K562 (cell line): ENCODE data around the gene RHBDF2. TPM values are rescaled to one million over a fixed set of nuclear protein-coding genes. Genes with fewer than 3 reads are reported as not detected.

ENCODE experiments used
- C11orf30 ChIP-seq: fragments of 450-650 bp; IDR thresholded peaks from 2 replicates; pipeline ENCODE4 v1.6.1; 2016; ENCODE audit warnings: low read depth, mild to moderate bottlenecking
- CBX3 ChIP-seq, 2 experiments: IDR thresholded peaks; 1 replicate in 1 of 2; 2 replicates in 1 of 2; pipeline ENCODE4 v1.6.1; 2012; ENCODE audit warnings: inconsistent platforms in 2 of 2, low read length in 2 of 2, borderline replicate concordance in 1 of 2, control low read depth in 1 of 2
- CEBPG ChIP-seq, 3 experiments: fragments of 200-800 bp in 1 of 3; sonication (Bioruptor generic) in 1 of 3; sonication (generic) in 1 of 3; formaldehyde crosslinking in 1 of 3; IDR thresholded peaks in 2 of 3; conservative IDR thresholded peaks in 1 of 3; 2 replicates each; pipeline versions ENCODE4 v1.6.1 to v1.8.0; 2016 to 2022; ENCODE audit warnings: missing compliant biosample characterization in 2 of 3, missing genetic modification characterization in 2 of 3, mild to moderate bottlenecking in 1 of 3, missing genetic modification reagents in 1 of 3
- CREM ChIP-seq: IDR thresholded peaks from 2 replicates; pipeline ENCODE4 v1.6.1; 2014; ENCODE audit warnings: antibody characterized with exemption, low read depth
- DMBX1 ChIP-seq: fragments of 250-450 bp; sonication (Bioruptor Pico); IDR thresholded peaks from 2 replicates; pipeline ENCODE4 v1.8.0; 2022; ENCODE audit warnings: inconsistent platforms, mild to moderate bottlenecking, moderate library complexity, borderline replicate concordance
- DNMT1 ChIP-seq: fragments of 450-650 bp; IDR thresholded peaks from 2 replicates; pipeline ENCODE4 v1.6.1; 2016; ENCODE audit warnings: antibody characterized with exemption, mild to moderate bottlenecking
- ESRRB ChIP-seq: fragments of 250-450 bp; sonication (Bioruptor Pico); IDR thresholded peaks from 2 replicates; pipeline ENCODE4 v1.5.0; 2020; ENCODE audit warnings: mild to moderate bottlenecking, moderate library complexity, borderline replicate concordance
- HNRNPK ChIP-seq: fragments of 200-400 bp; formaldehyde crosslinking; IDR thresholded peaks from one replicate; pipeline ENCODE4 v1.6.1; 2018; ENCODE audit warnings: mild to moderate bottlenecking, low read depth, low read length; ENCODE audit not compliant: poor library complexity, severe bottlenecking
- LEF1 ChIP-seq: fragments of 450-650 bp; IDR thresholded peaks from 2 replicates; pipeline ENCODE4 v1.6.1; 2016; ENCODE audit warnings: mild to moderate bottlenecking
- RBM14 ChIP-seq: fragments of 200-400 bp; formaldehyde crosslinking; IDR thresholded peaks from 2 replicates; pipeline ENCODE4 v1.6.1; 2018; ENCODE audit warnings: low read depth, mild to moderate bottlenecking, low read length, moderate library complexity, borderline replicate concordance; ENCODE audit not compliant: insufficient read depth
- ZKSCAN8 ChIP-seq: fragments of 200-800 bp; sonication (Bioruptor generic); IDR thresholded peaks from 2 replicates; pipeline ENCODE4 v1.6.1; 2016; ENCODE audit warnings: missing genetic modification characterization, missing compliant biosample characterization
- ZNF124 ChIP-seq: sonication (generic); formaldehyde crosslinking; IDR thresholded peaks from 2 replicates; pipeline ENCODE4 v1.8.1; 2022; ENCODE audit warnings: missing genetic modification reagents
- ZNF134 ChIP-seq: fragments of 250-450 bp; sonication (Bioruptor Pico); conservative IDR thresholded peaks from 2 replicates; pipeline ENCODE4 v1.4.0; 2020
- ZNF584 ChIP-seq: fragments of 200-800 bp; sonication (Bioruptor generic); IDR thresholded peaks from 2 replicates; pipeline ENCODE4 v1.6.1; 2016; ENCODE audit warnings: low read depth, mild to moderate bottlenecking, missing genetic modification characterization, missing compliant biosample characterization
- ZNF75A ChIP-seq: fragments of 450-650 bp; formaldehyde crosslinking; IDR thresholded peaks from 2 replicates; pipeline ENCODE4 v1.4.0; 2020; ENCODE audit warnings: mild to moderate bottlenecking
- polyA plus RNA-seq, 8 experiments: library from polyadenylated mRNA; depleted of rRNA in 4 of 8; stranded (reverse) in 5 of 8; unstranded in 3 of 8; fragments of >200 nt; fragmentation: Nextera tagmentation in 2 of 8; fragmentation: Illumina TruSeq in 1 of 8; extraction: Ambion mirVana in 2 of 8; extraction: Trizol in 1 of 8; gene quantifications; 2 replicates each; pipeline versions ENCODE4 v1.2.1 to v1.2.3, GENCODE V29; 2011 to 2014; ENCODE audit warnings: inconsistent platforms in 1 of 8, missing spikeins in 1 of 8
- total RNA-seq, 7 experiments: library from RNA; depleted of rRNA in 6 of 7; stranded (reverse); fragments of >200 nt in 6 of 7; fragmentation: Illumina TruSeq in 2 of 7; extraction: Trizol in 2 of 7; gene quantifications; 2 replicates each; pipeline versions ENCODE4 v1.2.1 to v1.2.3, GENCODE V29; 2011 to 2021; ENCODE audit warnings: low replicate concordance in 1 of 7
- TF ChIP-seq, protein P1 (sequence below): IDR thresholded peaks from 3 replicates; pipeline ENCODE4 v1.6.1; 2011; ENCODE audit warnings: borderline replicate concordance, mild to moderate bottlenecking, moderate library complexity; ENCODE audit not compliant: insufficient read length; ENCODE audit errors: extremely low read depth
- TF ChIP-seq, protein P2 (sequence below), 2 experiments: fragments of 250-450 bp in 1 of 2; fragments of 450-650 bp in 1 of 2; sonication (Bioruptor Pico) in 1 of 2; IDR thresholded peaks; 2 replicates each; pipeline versions ENCODE4 v1.6.1 to v1.8.0; 2016 to 2021; ENCODE audit warnings: mild to moderate bottlenecking in 2 of 2, moderate library complexity in 2 of 2, missing compliant biosample characterization in 1 of 2, missing genetic modification characterization in 1 of 2
- TF ChIP-seq, protein P3 (sequence below): sonication (generic); formaldehyde crosslinking; IDR thresholded peaks from 2 replicates; pipeline ENCODE4 v1.8.0; 2022; ENCODE audit warnings: missing genetic modification reagents, mild to moderate bottlenecking, borderline replicate concordance
- TF ChIP-seq, protein P4 (sequence below): sonication (generic); formaldehyde crosslinking; IDR thresholded peaks from 2 replicates; pipeline ENCODE4 v1.8.1; 2023; ENCODE audit warnings: mild to moderate bottlenecking, missing genetic modification reagents

The RHBDF2 gene
- total and polyA plus RNA-seq, 9 of the 15 experiments (the other 6 are each of a cell fraction or from before 2014, with no cell fraction given), result 0.04 to 2.8 (median 1.1) TPM

DNA sequence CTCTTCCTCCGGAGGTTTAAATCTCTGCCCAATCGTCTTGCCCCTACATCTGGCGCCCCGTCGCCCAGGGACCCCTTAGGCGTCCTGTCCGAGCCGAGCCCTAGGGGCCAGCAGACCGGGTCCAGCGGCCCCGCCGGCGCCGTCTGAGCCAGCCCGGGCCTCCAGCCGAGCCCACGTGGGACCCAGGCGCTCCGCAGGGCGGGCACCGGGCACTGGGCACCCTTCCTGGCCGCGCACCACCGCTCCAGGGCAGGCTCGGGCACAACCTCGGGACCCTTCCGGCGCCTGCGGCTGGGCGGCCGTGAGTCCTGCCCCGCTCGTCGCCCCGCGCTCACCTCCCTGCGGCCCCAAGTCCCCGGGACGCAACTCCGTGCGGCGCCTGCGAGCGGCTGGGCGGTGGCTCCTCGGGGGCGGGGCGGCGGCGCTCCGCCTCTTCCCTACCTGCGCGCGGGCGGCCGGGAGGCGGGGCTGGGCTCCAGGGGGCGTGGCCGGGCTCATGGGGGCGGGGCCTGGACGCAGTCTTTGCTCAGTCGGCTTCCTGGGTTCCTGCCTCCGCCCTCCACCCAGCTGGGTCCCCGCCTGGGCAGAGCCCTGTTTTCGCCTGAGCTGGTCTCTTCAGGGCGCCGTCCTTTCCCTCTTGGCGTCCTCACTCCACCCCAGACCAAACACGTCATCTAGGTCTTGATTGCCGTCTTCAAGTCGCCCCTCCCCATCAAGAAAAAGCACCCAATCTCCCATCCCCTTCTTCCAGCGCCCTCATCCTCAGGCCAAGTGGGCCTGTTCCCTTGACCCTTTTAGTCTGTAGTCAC, at the start of gene RHBDF2 (continued):
- TF ChIP-seq RBM14 (no peak), ZNF124 (no peak), ESRRB (CRISPR knock-in tag) (no peak), ZNF75A (CRISPR knock-in tag) (no peak), ZNF584 (CRISPR knock-in tag) (no peak), CREM (peak; percentile 23; the same call in 1 of the 2 replicates), ZNF134 (CRISPR knock-in tag) (no peak), CEBPG (CRISPR knock-in tag; IDR thresholded peaks at IDR 0.05) (no peak), CEBPG (tag; conservative IDR thresholded peaks at IDR 0.05 in 1 of 2, IDR thresholded peaks at IDR 0.05 in 1 of 2) (no peak), HNRNPK (no peak), DMBX1 (CRISPR knock-in tag) (no peak), LEF1 (no peak), C11orf30 (no peak), DNMT1 (no peak), CBX3 (IDR thresholded peaks at IDR 0.05; ENCODE audit: borderline replicate concordance in 1 of 2, low read length in 2 of 2) (no peak), ZKSCAN8 (CRISPR knock-in tag) (no peak)
- TF ChIP-seq, protein P1, sequence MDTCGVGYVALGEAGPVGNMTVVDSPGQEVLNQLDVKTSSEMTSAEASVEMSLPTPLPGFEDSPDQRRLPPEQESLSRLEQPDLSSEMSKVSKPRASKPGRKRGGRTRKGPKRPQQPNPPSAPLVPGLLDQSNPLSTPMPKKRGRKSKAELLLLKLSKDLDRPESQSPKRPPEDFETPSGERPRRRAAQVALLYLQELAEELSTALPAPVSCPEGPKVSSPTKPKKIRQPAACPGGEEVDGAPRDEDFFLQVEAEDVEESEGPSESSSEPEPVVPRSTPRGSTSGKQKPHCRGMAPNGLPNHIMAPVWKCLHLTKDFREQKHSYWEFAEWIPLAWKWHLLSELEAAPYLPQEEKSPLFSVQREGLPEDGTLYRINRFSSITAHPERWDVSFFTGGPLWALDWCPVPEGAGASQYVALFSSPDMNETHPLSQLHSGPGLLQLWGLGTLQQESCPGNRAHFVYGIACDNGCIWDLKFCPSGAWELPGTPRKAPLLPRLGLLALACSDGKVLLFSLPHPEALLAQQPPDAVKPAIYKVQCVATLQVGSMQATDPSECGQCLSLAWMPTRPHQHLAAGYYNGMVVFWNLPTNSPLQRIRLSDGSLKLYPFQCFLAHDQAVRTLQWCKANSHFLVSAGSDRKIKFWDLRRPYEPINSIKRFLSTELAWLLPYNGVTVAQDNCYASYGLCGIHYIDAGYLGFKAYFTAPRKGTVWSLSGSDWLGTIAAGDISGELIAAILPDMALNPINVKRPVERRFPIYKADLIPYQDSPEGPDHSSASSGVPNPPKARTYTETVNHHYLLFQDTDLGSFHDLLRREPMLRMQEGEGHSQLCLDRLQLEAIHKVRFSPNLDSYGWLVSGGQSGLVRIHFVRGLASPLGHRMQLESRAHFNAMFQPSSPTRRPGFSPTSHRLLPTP, result no peak
- TF ChIP-seq, protein P2, sequence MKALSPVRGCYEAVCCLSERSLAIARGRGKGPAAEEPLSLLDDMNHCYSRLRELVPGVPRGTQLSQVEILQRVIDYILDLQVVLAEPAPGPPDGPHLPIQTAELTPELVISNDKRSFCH (CRISPR knock-in tag; IDR thresholded peaks at IDR 0.05), result no peak
- TF ChIP-seq, protein P2 (tag; IDR thresholded peaks at IDR 0.05), result peak; percentile 46; the same call in 1 of the 2 replicates
- TF ChIP-seq, protein P3, sequence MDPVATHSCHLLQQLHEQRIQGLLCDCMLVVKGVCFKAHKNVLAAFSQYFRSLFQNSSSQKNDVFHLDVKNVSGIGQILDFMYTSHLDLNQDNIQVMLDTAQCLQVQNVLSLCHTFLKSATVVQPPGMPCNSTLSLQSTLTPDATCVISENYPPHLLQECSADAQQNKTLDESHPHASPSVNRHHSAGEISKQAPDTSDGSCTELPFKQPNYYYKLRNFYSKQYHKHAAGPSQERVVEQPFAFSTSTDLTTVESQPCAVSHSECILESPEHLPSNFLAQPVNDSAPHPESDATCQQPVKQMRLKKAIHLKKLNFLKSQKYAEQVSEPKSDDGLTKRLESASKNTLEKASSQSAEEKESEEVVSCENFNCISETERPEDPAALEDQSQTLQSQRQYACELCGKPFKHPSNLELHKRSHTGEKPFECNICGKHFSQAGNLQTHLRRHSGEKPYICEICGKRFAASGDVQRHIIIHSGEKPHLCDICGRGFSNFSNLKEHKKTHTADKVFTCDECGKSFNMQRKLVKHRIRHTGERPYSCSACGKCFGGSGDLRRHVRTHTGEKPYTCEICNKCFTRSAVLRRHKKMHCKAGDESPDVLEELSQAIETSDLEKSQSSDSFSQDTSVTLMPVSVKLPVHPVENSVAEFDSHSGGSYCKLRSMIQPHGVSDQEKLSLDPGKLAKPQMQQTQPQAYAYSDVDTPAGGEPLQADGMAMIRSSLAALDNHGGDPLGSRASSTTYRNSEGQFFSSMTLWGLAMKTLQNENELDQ, result no peak
- TF ChIP-seq, protein P4, sequence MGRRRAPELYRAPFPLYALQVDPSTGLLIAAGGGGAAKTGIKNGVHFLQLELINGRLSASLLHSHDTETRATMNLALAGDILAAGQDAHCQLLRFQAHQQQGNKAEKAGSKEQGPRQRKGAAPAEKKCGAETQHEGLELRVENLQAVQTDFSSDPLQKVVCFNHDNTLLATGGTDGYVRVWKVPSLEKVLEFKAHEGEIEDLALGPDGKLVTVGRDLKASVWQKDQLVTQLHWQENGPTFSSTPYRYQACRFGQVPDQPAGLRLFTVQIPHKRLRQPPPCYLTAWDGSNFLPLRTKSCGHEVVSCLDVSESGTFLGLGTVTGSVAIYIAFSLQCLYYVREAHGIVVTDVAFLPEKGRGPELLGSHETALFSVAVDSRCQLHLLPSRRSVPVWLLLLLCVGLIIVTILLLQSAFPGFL, result no peak
